Measurements from ENCODE around the gene MFSD12.
A peak's percentile ranks its signal among the peaks of the same experiment; 100 is the strongest.

Gene MFSD12

GRCh38 chr19:3506384-3507340 is 50.7 kb downstream of the MFSD12 start:
- Histone ChIP-seq H3K4me3 (ENCODE audit: low read length) (peak overlapping the region; percentile 70), H3K27me3 (ENCODE audit: control insufficient read depth, insufficient read depth, low read length) (no peaks in the 10 kb centered on the region), H3K9me3 (ENCODE audit: control insufficient read depth, insufficient read depth, low read length) (no peaks in the 10 kb centered on the region), H3K4me1 (ENCODE audit: control insufficient read depth, insufficient read depth, low read length) (no peaks in the 10 kb centered on the region; the same call in 1 of the 2 replicates), H3K36me3 (ENCODE audit: control insufficient read depth, insufficient read depth, low read length) (no peaks in the 10 kb centered on the region), H3K27ac (ENCODE audit: low read length) (no peak overlapping the region)
- WGBS (ENCODE audit: insufficient coverage, insufficient read length): no CpG with 5 or more reads among the region's 69 CpGs
- no peak for DNase-seq (ENCODE audit: low read depth, low spot score)

- Histone ChIP-seq H3K27ac (ENCODE audit: low read length) (no peak within 1 kb of the TSS), H3K9me3 (ENCODE audit: control insufficient read depth, insufficient read depth, low read length) (no peaks in the 10 kb centered on the region), H3K4me3 (ENCODE audit: low read length) (peak within 1 kb of the TSS; percentile 70), H3K36me3 (ENCODE audit: control insufficient read depth, insufficient read depth, low read length) (no peaks in the 10 kb centered on the region), H3K27me3 (ENCODE audit: control insufficient read depth, insufficient read depth, low read length) (no peaks in the 10 kb centered on the region), H3K4me1 (ENCODE audit: control insufficient read depth, insufficient read depth, low read length) (no peaks in the 10 kb centered on the region; the same call in 1 of the 2 replicates)
- peak; percentile 92 for DNase-seq (ENCODE audit: low read depth, low spot score)
- no CpG with 5 or more reads among the region's 79 CpGs for WGBS (ENCODE audit: insufficient coverage, insufficient read length)
Observed at GRCh38 chr19:3505598-3506383, 51.6 kb downstream of the MFSD12 start, which contains the start of gene FZR1. TSS of gene FZR1 (plus strand) at chr19:3506311. CDS start at chr19:3522990, 16,679 bp downstream.

- no peaks in the 10 kb centered on the region for H3K27me3 ChIP-seq (ENCODE audit: control insufficient read depth, insufficient read depth, low read length)
- H3K27ac ChIP-seq (ENCODE audit: low read length): no peak overlapping the region
- no peaks in the 10 kb centered on the region; the same call in 1 of the 2 replicates for H3K4me1 ChIP-seq (ENCODE audit: control insufficient read depth, insufficient read depth, low read length)
- no peak for DNase-seq (ENCODE audit: low read depth, low spot score)
- H3K9me3 ChIP-seq (ENCODE audit: control insufficient read depth, insufficient read depth, low read length): no peaks in the 10 kb centered on the region
- no CpG with 5 or more reads among the region's 5 CpGs for WGBS (ENCODE audit: insufficient coverage, insufficient read length)
- H3K4me3 ChIP-seq (ENCODE audit: low read length): no peak overlapping the region
- H3K36me3 ChIP-seq (ENCODE audit: control insufficient read depth, insufficient read depth, low read length): no peaks in the 10 kb centered on the region
Observed at GRCh38 chr19:3504735-3505134, 52.7 kb downstream of the MFSD12 start.

GRCh38 chr19:3503036-3503572 is 54.3 kb downstream of the MFSD12 start:
- no peak for DNase-seq (ENCODE audit: low read depth, low spot score)
- no peak overlapping the region for H3K4me3 ChIP-seq (ENCODE audit: low read length)
- H3K9me3 ChIP-seq (ENCODE audit: control insufficient read depth, insufficient read depth, low read length): no peaks in the 10 kb centered on the region
- no peaks in the 10 kb centered on the region; the same call in 1 of the 2 replicates for H3K4me1 ChIP-seq (ENCODE audit: control insufficient read depth, insufficient read depth, low read length)
- no peaks in the 10 kb centered on the region for H3K36me3 ChIP-seq (ENCODE audit: control insufficient read depth, insufficient read depth, low read length)
- H3K27me3 ChIP-seq (ENCODE audit: control insufficient read depth, insufficient read depth, low read length): no peaks in the 10 kb centered on the region
- H3K27ac ChIP-seq (ENCODE audit: low read length): no peak overlapping the region
- no CpG with 5 or more reads among the region's 13 CpGs for WGBS (ENCODE audit: insufficient coverage, insufficient read length)

- Histone ChIP-seq H3K4me1 (ENCODE audit: control insufficient read depth, insufficient read depth, low read length) (no peaks in the 10 kb centered on the region; the same call in 1 of the 2 replicates), H3K4me3 (ENCODE audit: low read length) (no peak overlapping the region), H3K27me3 (ENCODE audit: control insufficient read depth, insufficient read depth, low read length) (no peaks in the 10 kb centered on the region), H3K9me3 (ENCODE audit: control insufficient read depth, insufficient read depth, low read length) (no peaks in the 10 kb centered on the region), H3K36me3 (ENCODE audit: control insufficient read depth, insufficient read depth, low read length) (no peaks in the 10 kb centered on the region), H3K27ac (ENCODE audit: low read length) (no peak overlapping the region)
- no CpG with 5 or more reads among the region's 3 CpGs for WGBS (ENCODE audit: insufficient coverage, insufficient read length)
- no peak for DNase-seq (ENCODE audit: low read depth, low spot score)
Observed at GRCh38 chr19:3501780-3502179, 55.6 kb downstream of the MFSD12 start.

GRCh38 chr19:3500429-3501101 is 56.8 kb downstream of the MFSD12 start, which contains the start of gene DOHH:
TSS of gene DOHH (minus strand) at chr19:3500674. CDS start at chr19:3496814, 3,860 bp downstream.
- no CpG with 5 or more reads among the region's 52 CpGs for WGBS (ENCODE audit: insufficient coverage, insufficient read length)
- Histone ChIP-seq H3K27ac (ENCODE audit: low read length) (no peak within 1 kb of the TSS), H3K27me3 (ENCODE audit: control insufficient read depth, insufficient read depth, low read length) (no peaks in the 10 kb centered on the region), H3K4me1 (ENCODE audit: control insufficient read depth, insufficient read depth, low read length) (no peaks in the 10 kb centered on the region; the same call in 1 of the 2 replicates), H3K36me3 (ENCODE audit: control insufficient read depth, insufficient read depth, low read length) (peaks cover 5% of the 10 kb centered on the region), H3K4me3 (ENCODE audit: low read length) (peak within 1 kb of the TSS; percentile 94), H3K9me3 (ENCODE audit: control insufficient read depth, insufficient read depth, low read length) (no peaks in the 10 kb centered on the region)
- DNase-seq (ENCODE audit: low read depth, low spot score): peak; percentile 97

- Histone ChIP-seq H3K4me1 (ENCODE audit: control insufficient read depth, insufficient read depth, low read length) (no peaks in the 10 kb centered on the region; the same call in 1 of the 2 replicates), H3K36me3 (ENCODE audit: control insufficient read depth, insufficient read depth, low read length) (peaks cover 8% of the 10 kb centered on the region), H3K4me3 (ENCODE audit: low read length) (peak overlapping the region; percentile 94), H3K27me3 (ENCODE audit: control insufficient read depth, insufficient read depth, low read length) (no peaks in the 10 kb centered on the region), H3K9me3 (ENCODE audit: control insufficient read depth, insufficient read depth, low read length) (no peaks in the 10 kb centered on the region), H3K27ac (ENCODE audit: low read length) (no peak overlapping the region)
- DNase-seq (ENCODE audit: low read depth, low spot score): no peak
- no CpG with 5 or more reads among the region's 18 CpGs for WGBS (ENCODE audit: insufficient coverage, insufficient read length)
Observed at GRCh38 chr19:3499738-3500428, 57.5 kb downstream of the MFSD12 start.

- DNase-seq (ENCODE audit: low read depth, low spot score): no peak
Observed at GRCh38 chr19:3497757-3498520, 59.4 kb downstream of the MFSD12 start.

More at GRCh38 chr19:3497757-3498520, 59.4 kb downstream of the MFSD12 start:
- Histone ChIP-seq H3K27me3 (ENCODE audit: control insufficient read depth, insufficient read depth, low read length) (no peaks in the 10 kb centered on the region), H3K36me3 (ENCODE audit: control insufficient read depth, insufficient read depth, low read length) (peaks cover 10% of the 10 kb centered on the region), H3K9me3 (ENCODE audit: control insufficient read depth, insufficient read depth, low read length) (no peaks in the 10 kb centered on the region), H3K4me3 (ENCODE audit: low read length) (no peak overlapping the region), H3K4me1 (ENCODE audit: control insufficient read depth, insufficient read depth, low read length) (no peaks in the 10 kb centered on the region), H3K27ac (ENCODE audit: low read length) (no peak overlapping the region)
- no CpG with 5 or more reads among the region's 5 CpGs for WGBS (ENCODE audit: insufficient coverage, insufficient read length)
